Kidney glomerular epithelial cell (primary cell): ENCODE results near the gene ACSM5.
"Not testable (repeated sequence)": the region's sequence is repeated elsewhere in the genome, so short reads cannot be mapped to it uniquely, and the experiment has no call there.

Experiments
- DNase-seq: peaks from one replicate; lab custom pipeline; 2025; lab: John Stamatoyannopoulos, UW

The ACSM5 gene

GRCh38 chr16:20451364-20451763, 42.0 kb downstream of the ACSM5 start, which contains the start of gene ACSM2A:
TSS of gene ACSM2A (plus strand) at chr16:20451521. CDS start at chr16:20460115, 8,594 bp downstream.
- DNase-seq, result not testable (repeated sequence)

GRCh38 chr16:20453633-20454032, 44.3 kb downstream of the ACSM5 start:
- not testable (repeated sequence) for DNase-seq

GRCh38 chr16:20459227-20459626, 49.9 kb downstream of the ACSM5 start:
- DNase-seq, result not testable (repeated sequence)

GRCh38 chr16:20460313-20460712, 51.0 kb downstream of the ACSM5 start:
- DNase-seq, result not testable (repeated sequence)

GRCh38 chr16:20468954-20469353, 59.6 kb downstream of the ACSM5 start:
- DNase-seq, result not testable (repeated sequence)

GRCh38 chr16:20469930-20470329, 60.6 kb downstream of the ACSM5 start:
- DNase-seq, result not testable (repeated sequence)

GRCh38 chr16:20470732-20471131, 61.4 kb downstream of the ACSM5 start:
- not testable (repeated sequence) for DNase-seq

- not testable (repeated sequence) for DNase-seq
Measured at GRCh38 chr16:20477188-20477744, 67.9 kb downstream of the ACSM5 start.

GRCh38 chr16:20483989-20484388, 74.7 kb downstream of the ACSM5 start:
- DNase-seq, result not testable (repeated sequence)

- DNase-seq, result no peak
Measured at GRCh38 chr16:20484726-20485125, 75.4 kb downstream of the ACSM5 start.

- DNase-seq, result no peak
Measured at GRCh38 chr16:20485408-20485807, 76.1 kb downstream of the ACSM5 start.
